SK-N-MC (cell line): ENCODE results near the gene MIER2.

Experiments
- DNase-seq: peaks from one replicate; pipeline ENCODE4 v3.0.0-alpha.2; 2011; ENCODE audit warnings: low read depth, low spot score
- H3K27ac ChIP-seq: fragments of 200-600 bp; sonication (generic); 2 replicates; pipeline ENCODE4 v1.5.1; 2016; ENCODE audit warnings: mixed run types
- H3K36me3 ChIP-seq: fragments of 200-600 bp; sonication (generic); 2 replicates; pipeline ENCODE4 v1.6.1; 2017; ENCODE audit warnings: antibody characterized with exemption, low read length, mixed read lengths; ENCODE audit not compliant: insufficient read depth
- H3K4me3 ChIP-seq: fragments of 200-600 bp; sonication (generic); 2 replicates; pipeline ENCODE4 v1.5.1; 2016
- H3K9ac ChIP-seq: fragments of 200-600 bp; sonication (generic); 2 replicates; pipeline ENCODE4 v1.8.0; 2017; ENCODE audit warnings: mixed run types, mixed read lengths; ENCODE audit not compliant: insufficient read length
- H3K9me3 ChIP-seq: fragments of 200-600 bp; sonication (generic); 2 replicates; pipeline ENCODE4 v1.6.1; 2017; ENCODE audit warnings: low read depth, mild to moderate bottlenecking, antibody characterized with exemption, low read length, moderate library complexity, mixed read lengths
- EZH2 ChIP-seq: fragments of 200-600 bp; sonication (generic); IDR thresholded peaks from one replicate; pipeline ENCODE4 v1.6.1; 2017; ENCODE audit warnings: antibody characterized with exemption
- FOXP2 ChIP-seq: optimal IDR thresholded peaks from 2 replicates; pipeline ENCODE3; 2011; ENCODE audit warnings: mild to moderate bottlenecking, moderate library complexity; ENCODE audit not compliant: insufficient read depth; ENCODE audit errors: extremely low read length, control extremely low read depth
- POLR2AphosphoS5 ChIP-seq: IDR thresholded peaks from 2 replicates; pipeline ENCODE4 v1.6.1; 2012; ENCODE audit warnings: mild to moderate bottlenecking, low read depth, low read length, borderline replicate concordance

Gene MIER2

GRCh38 chr19:283395-283794, 61.2 kb downstream of the MIER2 start:
- H3K27ac ChIP-seq: no peak overlapping the region
- no peak overlapping the region for H3K4me3 ChIP-seq
- H3K9me3 ChIP-seq: no peaks in the 10 kb centered on the region
- H3K36me3 ChIP-seq: no peaks in the 10 kb centered on the region
- H3K9ac ChIP-seq: no peak overlapping the region
- DNase-seq: no peak
- no peak for TF ChIP-seq EZH2
- no peak for TF ChIP-seq POLR2AphosphoS5
- TF ChIP-seq FOXP2: no peak

GRCh38 chr19:282501-282900, 62.1 kb downstream of the MIER2 start:
- no peak overlapping the region for H3K9ac ChIP-seq
- no peak for DNase-seq
- no peak overlapping the region for H3K4me3 ChIP-seq

GRCh38 chr19:281992-282391, 62.6 kb downstream of the MIER2 start:
- TF ChIP-seq POLR2AphosphoS5 (no peak), FOXP2 (no peak), EZH2 (no peak)
- no peak overlapping the region for H3K27ac ChIP-seq
- no peak overlapping the region for H3K9ac ChIP-seq
- H3K4me3 ChIP-seq: no peak overlapping the region
- no peak for DNase-seq
- H3K9me3 ChIP-seq: no peaks in the 10 kb centered on the region
- no peaks in the 10 kb centered on the region for H3K36me3 ChIP-seq

More at GRCh38 chr19:282501-282900, 62.1 kb downstream of the MIER2 start:
- H3K27ac ChIP-seq: no peak overlapping the region
- TF ChIP-seq EZH2: no peak
- TF ChIP-seq FOXP2: no peak
- no peak for TF ChIP-seq POLR2AphosphoS5
- H3K9me3 ChIP-seq: no peaks in the 10 kb centered on the region
- no peaks in the 10 kb centered on the region for H3K36me3 ChIP-seq

GRCh38 chr19:281156-281853, 63.3 kb downstream of the MIER2 start:
- no peak for DNase-seq
- Histone ChIP-seq H3K9ac (no peak overlapping the region), H3K36me3 (no peaks in the 10 kb centered on the region), H3K4me3 (no peak overlapping the region), H3K27ac (no peak overlapping the region), H3K9me3 (no peaks in the 10 kb centered on the region)
- TF ChIP-seq FOXP2 (no peak), EZH2 (no peak)

GRCh38 chr19:280541-281009, 64.0 kb downstream of the MIER2 start:
- Histone ChIP-seq H3K4me3 (no peak overlapping the region), H3K36me3 (no peaks in the 10 kb centered on the region), H3K27ac (no peak overlapping the region), H3K9me3 (no peaks in the 10 kb centered on the region), H3K9ac (no peak overlapping the region)
- no peak for TF ChIP-seq EZH2
- TF ChIP-seq POLR2AphosphoS5: no peak
- no peak for TF ChIP-seq FOXP2
- DNase-seq: no peak

- Histone ChIP-seq H3K9me3 (no peaks in the 10 kb centered on the region), H3K27ac (no peak overlapping the region), H3K4me3 (no peak overlapping the region), H3K36me3 (no peaks in the 10 kb centered on the region), H3K9ac (no peak overlapping the region)
- DNase-seq: no peak
- no peak for TF ChIP-seq POLR2AphosphoS5
These were observed 64.9 kb downstream of the MIER2 start for GRCh38 chr19:279656-280055.

- Histone ChIP-seq H3K36me3 (no peaks in the 10 kb centered on the region), H3K9me3 (no peaks in the 10 kb centered on the region), H3K27ac (no peak overlapping the region), H3K9ac (no peak overlapping the region), H3K4me3 (no peak overlapping the region)
- TF ChIP-seq FOXP2 (no peak), EZH2 (no peak), POLR2AphosphoS5 (no peak)
- no peak for DNase-seq
These were observed 65.4 kb downstream of the MIER2 start for GRCh38 chr19:279231-279630.

GRCh38 chr19:277581-278165, 66.9 kb downstream of the MIER2 start:
- Histone ChIP-seq H3K9me3 (no peaks in the 10 kb centered on the region), H3K4me3 (no peak overlapping the region), H3K36me3 (no peaks in the 10 kb centered on the region), H3K27ac (no peak overlapping the region), H3K9ac (no peak overlapping the region)
- TF ChIP-seq FOXP2: no peak
- TF ChIP-seq EZH2: no peak
- TF ChIP-seq POLR2AphosphoS5: no peak
- no peak for DNase-seq

GRCh38 chr19:277131-277530, 67.5 kb downstream of the MIER2 start:
- Histone ChIP-seq H3K4me3 (no peak overlapping the region), H3K27ac (no peak overlapping the region), H3K9ac (no peak overlapping the region), H3K36me3 (no peaks in the 10 kb centered on the region), H3K9me3 (no peaks in the 10 kb centered on the region)
- no peak for TF ChIP-seq FOXP2
- TF ChIP-seq POLR2AphosphoS5: no peak
- no peak for TF ChIP-seq EZH2
- no peak for DNase-seq
